ENCODE data around the gene PLXNA4. TPM values are rescaled to one million over a fixed set of nuclear protein-coding genes. Genes with fewer than 3 reads are reported as not detected.
A peak's percentile ranks its signal among the peaks of the same experiment; 100 is the strongest.

Gene PLXNA4
- total RNA-seq, 1 donor from 2014 or later, result 3.3 TPM

DNA sequence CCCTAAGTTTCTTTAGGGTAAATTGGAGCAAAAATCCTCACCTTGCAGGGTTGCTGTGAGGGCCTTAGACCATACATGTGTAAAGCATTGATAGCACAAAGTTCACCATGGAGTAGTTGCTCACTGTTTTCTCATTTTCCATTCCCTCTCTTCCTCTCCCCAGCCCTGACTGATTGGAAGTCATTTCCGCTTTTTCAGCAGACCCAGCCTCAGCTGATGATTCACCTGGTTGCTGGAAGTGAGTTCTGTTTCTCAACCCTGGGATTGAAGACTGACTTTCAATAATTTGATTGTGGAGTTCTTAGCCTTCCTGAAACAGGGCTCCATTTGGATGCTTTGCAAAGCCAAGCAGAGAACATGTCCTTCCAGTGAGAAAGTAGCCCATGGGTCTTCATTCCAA, 107.0 kb downstream of the PLXNA4 start:
- Histone ChIP-seq H3K4me2 (ENCODE audit: low read length) (no peak overlapping the region), H3K9me3 (ENCODE audit: insufficient read depth, low read depth, low read length) (no peaks in the 10 kb centered on the region), H3K27me3 (ENCODE audit: insufficient read depth, low read length) (no peaks in the 10 kb centered on the region), H3K4me1 (ENCODE audit: insufficient read depth, low read length) (peaks cover 14% of the 10 kb centered on the region), H4K20me1 (ENCODE audit: insufficient read depth, low read length) (no peaks in the 10 kb centered on the region), H2AFZ (ENCODE audit: low read depth, low read length) (peak overlapping the region; percentile 14), H3K4me3 (ENCODE audit: insufficient read depth, low read depth, low read length) (no peak overlapping the region), H3K36me3 (ENCODE audit: insufficient read depth, low read length) (no peaks in the 10 kb centered on the region), H3K9ac (ENCODE audit: low read length) (no peak overlapping the region), H3K79me2 (ENCODE audit: insufficient read depth, low read length) (no peaks in the 10 kb centered on the region), H3K27ac (ENCODE audit: low read depth, low read length) (no peak overlapping the region)
- peaks cover 18% of the 10 kb centered on the region for H3K4me1 Mint-ChIP-seq (ENCODE audit: low read depth, unreplicated experiment)
- H3K36me3 Mint-ChIP-seq (ENCODE audit: low read depth, unreplicated experiment), result no peaks in the 10 kb centered on the region
- DNase-seq (ENCODE audit: low read depth), result peak; percentile 45
- peaks cover 20% of the 10 kb centered on the region for H3K27me3 Mint-ChIP-seq (ENCODE audit: low read depth, unreplicated experiment)
- no peak overlapping the region for H3K27ac Mint-ChIP-seq (ENCODE audit: unreplicated experiment)
- no peak for FAIRE-seq
- TF ChIP-seq EZH2 (IDR thresholded peaks at IDR 0.05; ENCODE audit: insufficient read depth, low read length), result no peak
- TF ChIP-seq, protein P1, sequence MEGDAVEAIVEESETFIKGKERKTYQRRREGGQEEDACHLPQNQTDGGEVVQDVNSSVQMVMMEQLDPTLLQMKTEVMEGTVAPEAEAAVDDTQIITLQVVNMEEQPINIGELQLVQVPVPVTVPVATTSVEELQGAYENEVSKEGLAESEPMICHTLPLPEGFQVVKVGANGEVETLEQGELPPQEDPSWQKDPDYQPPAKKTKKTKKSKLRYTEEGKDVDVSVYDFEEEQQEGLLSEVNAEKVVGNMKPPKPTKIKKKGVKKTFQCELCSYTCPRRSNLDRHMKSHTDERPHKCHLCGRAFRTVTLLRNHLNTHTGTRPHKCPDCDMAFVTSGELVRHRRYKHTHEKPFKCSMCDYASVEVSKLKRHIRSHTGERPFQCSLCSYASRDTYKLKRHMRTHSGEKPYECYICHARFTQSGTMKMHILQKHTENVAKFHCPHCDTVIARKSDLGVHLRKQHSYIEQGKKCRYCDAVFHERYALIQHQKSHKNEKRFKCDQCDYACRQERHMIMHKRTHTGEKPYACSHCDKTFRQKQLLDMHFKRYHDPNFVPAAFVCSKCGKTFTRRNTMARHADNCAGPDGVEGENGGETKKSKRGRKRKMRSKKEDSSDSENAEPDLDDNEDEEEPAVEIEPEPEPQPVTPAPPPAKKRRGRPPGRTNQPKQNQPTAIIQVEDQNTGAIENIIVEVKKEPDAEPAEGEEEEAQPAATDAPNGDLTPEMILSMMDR (IDR thresholded peaks at IDR 0.05; ENCODE audit: insufficient read depth, low read depth, low read length), result no peak
- H3K4me3 Mint-ChIP-seq (ENCODE audit: unreplicated experiment), result no peak overlapping the region
- no peaks in the 10 kb centered on the region for H3K9me3 Mint-ChIP-seq (ENCODE audit: unreplicated experiment)

- no peak overlapping the region for H3K9ac ChIP-seq (ENCODE audit: low read length)
- no peaks in the 10 kb centered on the region for H3K9me3 Mint-ChIP-seq (ENCODE audit: unreplicated experiment)
- no peaks in the 10 kb centered on the region for H3K36me3 Mint-ChIP-seq (ENCODE audit: low read depth, unreplicated experiment)
- H3K79me2 ChIP-seq (ENCODE audit: insufficient read depth, low read length), result no peaks in the 10 kb centered on the region
- peaks cover 7% of the 10 kb centered on the region for H3K4me1 Mint-ChIP-seq (ENCODE audit: low read depth, unreplicated experiment)
- H3K27ac Mint-ChIP-seq (ENCODE audit: unreplicated experiment), result no peak overlapping the region
- no peak overlapping the region for H3K4me3 ChIP-seq (ENCODE audit: insufficient read depth, low read depth, low read length)
- H3K4me3 Mint-ChIP-seq (ENCODE audit: unreplicated experiment), result no peak overlapping the region
- H3K4me2 ChIP-seq (ENCODE audit: low read length), result no peak overlapping the region
- H3K27me3 Mint-ChIP-seq (ENCODE audit: low read depth, unreplicated experiment), result peaks cover 14% of the 10 kb centered on the region
- no peaks in the 10 kb centered on the region for H3K27me3 ChIP-seq (ENCODE audit: insufficient read depth, low read length)
- H2AFZ ChIP-seq (ENCODE audit: low read depth, low read length), result no peak overlapping the region
- TF ChIP-seq, protein P1 (IDR thresholded peaks at IDR 0.05; ENCODE audit: insufficient read depth, low read depth, low read length), result no peak
- no peak overlapping the region for H3K27ac ChIP-seq (ENCODE audit: low read depth, low read length)
- H3K4me1 ChIP-seq (ENCODE audit: insufficient read depth, low read length), result peaks cover 9% of the 10 kb centered on the region
- DNase-seq (ENCODE audit: low read depth) (no peak), FAIRE-seq (no peak)
- H3K36me3 ChIP-seq (ENCODE audit: insufficient read depth, low read length), result no peaks in the 10 kb centered on the region
- H4K20me1 ChIP-seq (ENCODE audit: insufficient read depth, low read length), result no peaks in the 10 kb centered on the region
- H3K9me3 ChIP-seq (ENCODE audit: insufficient read depth, low read depth, low read length), result no peaks in the 10 kb centered on the region
Observed at GRCh38 chr7:132466367-132466766, 109.9 kb downstream of the PLXNA4 start.

- FAIRE-seq, result no peak
- Histone ChIP-seq H3K79me2 (ENCODE audit: insufficient read depth, low read length) (no peaks in the 10 kb centered on the region), H2AFZ (ENCODE audit: low read depth, low read length) (no peak overlapping the region), H3K36me3 (ENCODE audit: insufficient read depth, low read length) (no peaks in the 10 kb centered on the region), H3K9me3 (ENCODE audit: insufficient read depth, low read depth, low read length) (no peaks in the 10 kb centered on the region), H3K4me2 (ENCODE audit: low read length) (no peak overlapping the region), H3K27me3 (ENCODE audit: insufficient read depth, low read length) (no peaks in the 10 kb centered on the region), H3K27ac (ENCODE audit: low read depth, low read length) (no peak overlapping the region), H3K4me1 (ENCODE audit: insufficient read depth, low read length) (peaks cover 9% of the 10 kb centered on the region), H3K4me3 (ENCODE audit: insufficient read depth, low read depth, low read length) (no peak overlapping the region), H4K20me1 (ENCODE audit: insufficient read depth, low read length) (no peaks in the 10 kb centered on the region), H3K9ac (ENCODE audit: low read length) (no peak overlapping the region)
- TF ChIP-seq, protein P1 (IDR thresholded peaks at IDR 0.05; ENCODE audit: insufficient read depth, low read depth, low read length), result no peak
- no peak for TF ChIP-seq EZH2 (IDR thresholded peaks at IDR 0.05; ENCODE audit: insufficient read depth, low read length)
- Mint-ChIP-seq H3K27me3 (ENCODE audit: low read depth, unreplicated experiment) (peaks cover 17% of the 10 kb centered on the region), H3K4me3 (ENCODE audit: unreplicated experiment) (no peak overlapping the region), H3K4me1 (ENCODE audit: low read depth, unreplicated experiment) (peaks cover 9% of the 10 kb centered on the region), H3K36me3 (ENCODE audit: low read depth, unreplicated experiment) (no peaks in the 10 kb centered on the region), H3K9me3 (ENCODE audit: unreplicated experiment) (no peaks in the 10 kb centered on the region), H3K27ac (ENCODE audit: unreplicated experiment) (no peak overlapping the region)
- DNase-seq (ENCODE audit: low read depth), result no peak
Observed at GRCh38 chr7:132465516-132465915, 110.8 kb downstream of the PLXNA4 start.

Measured in astrocyte (in vitro differentiated cells and primary cell).